ENCODE measurements around the gene ADGRL2.

DNA sequence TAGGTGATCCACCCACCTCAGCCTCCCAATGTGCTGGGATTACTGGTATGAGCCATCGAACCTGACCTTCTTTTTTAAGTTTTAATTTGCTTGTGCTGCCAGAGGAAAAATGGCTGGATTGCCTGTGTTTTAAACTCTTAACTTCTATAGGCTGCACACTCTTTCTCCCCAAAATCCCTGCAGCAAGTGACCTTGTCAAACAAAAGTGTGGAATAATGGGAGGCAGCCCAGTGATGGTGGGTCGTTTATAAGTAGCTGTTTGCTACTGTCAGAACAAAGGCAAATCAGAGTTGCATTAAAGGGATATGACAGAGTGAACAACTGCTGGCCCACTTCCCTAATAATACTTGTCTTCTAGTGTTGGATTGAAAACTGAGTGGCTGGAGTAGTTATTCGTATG is 74.2 kb downstream of the ADGRL2 start:
- TF ChIP-seq, protein P1, sequence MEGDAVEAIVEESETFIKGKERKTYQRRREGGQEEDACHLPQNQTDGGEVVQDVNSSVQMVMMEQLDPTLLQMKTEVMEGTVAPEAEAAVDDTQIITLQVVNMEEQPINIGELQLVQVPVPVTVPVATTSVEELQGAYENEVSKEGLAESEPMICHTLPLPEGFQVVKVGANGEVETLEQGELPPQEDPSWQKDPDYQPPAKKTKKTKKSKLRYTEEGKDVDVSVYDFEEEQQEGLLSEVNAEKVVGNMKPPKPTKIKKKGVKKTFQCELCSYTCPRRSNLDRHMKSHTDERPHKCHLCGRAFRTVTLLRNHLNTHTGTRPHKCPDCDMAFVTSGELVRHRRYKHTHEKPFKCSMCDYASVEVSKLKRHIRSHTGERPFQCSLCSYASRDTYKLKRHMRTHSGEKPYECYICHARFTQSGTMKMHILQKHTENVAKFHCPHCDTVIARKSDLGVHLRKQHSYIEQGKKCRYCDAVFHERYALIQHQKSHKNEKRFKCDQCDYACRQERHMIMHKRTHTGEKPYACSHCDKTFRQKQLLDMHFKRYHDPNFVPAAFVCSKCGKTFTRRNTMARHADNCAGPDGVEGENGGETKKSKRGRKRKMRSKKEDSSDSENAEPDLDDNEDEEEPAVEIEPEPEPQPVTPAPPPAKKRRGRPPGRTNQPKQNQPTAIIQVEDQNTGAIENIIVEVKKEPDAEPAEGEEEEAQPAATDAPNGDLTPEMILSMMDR (IDR thresholded peaks at IDR 0.05) = no peak
- TF ChIP-seq POLR2AphosphoS5 (IDR thresholded peaks at IDR 0.05) (no peak), POLR2A (IDR thresholded peaks at IDR 0.05; ENCODE audit: low read depth) (no peak)

All from esophagus muscularis mucosa (tissue), 3 donors.